GM18526 (cell line): ENCODE data around the gene SLC18A3.

ENCODE experiments used
- POLR2A ChIP-seq: IDR thresholded peaks from 3 replicates; pipeline ENCODE4 v1.6.1; 2011; ENCODE audit not compliant: insufficient read length; ENCODE audit errors: extremely low read depth

SLC18A3 gene

GRCh38 chr10:49627644-49628247, 17.6 kb downstream of the SLC18A3 start:
- TF ChIP-seq POLR2A, result no peak

GRCh38 chr10:49628599-49628998, 18.5 kb downstream of the SLC18A3 start:
- TF ChIP-seq POLR2A, result no peak

- no peak for TF ChIP-seq POLR2A
Measured at GRCh38 chr10:49629431-49629881, 19.3 kb downstream of the SLC18A3 start.

GRCh38 chr10:49631975-49632374, 21.9 kb downstream of the SLC18A3 start:
- no peak for TF ChIP-seq POLR2A

- TF ChIP-seq POLR2A, result no peak
Measured at GRCh38 chr10:49632406-49633317, 22.6 kb downstream of the SLC18A3 start.

- TF ChIP-seq POLR2A, result no peak
Measured at GRCh38 chr10:49633327-49634068, 23.4 kb downstream of the SLC18A3 start.

- no peak for TF ChIP-seq POLR2A
Measured at GRCh38 chr10:49634069-49634660, 24.1 kb downstream of the SLC18A3 start.

- TF ChIP-seq POLR2A, result no peak
Measured at GRCh38 chr10:49642311-49642710, 32.2 kb downstream of the SLC18A3 start.

- no peak for TF ChIP-seq POLR2A
Measured at GRCh38 chr10:49643241-49644034, 33.3 kb downstream of the SLC18A3 start.

- TF ChIP-seq POLR2A, result no peak
Measured at GRCh38 chr10:49644035-49644646, 34.0 kb downstream of the SLC18A3 start.

GRCh38 chr10:49645417-49645816, 35.3 kb downstream of the SLC18A3 start:
- TF ChIP-seq POLR2A, result no peak

GRCh38 chr10:49645871-49646870, 36.1 kb downstream of the SLC18A3 start:
- TF ChIP-seq POLR2A, result no peak

GRCh38 chr10:49647554-49647953, 37.4 kb downstream of the SLC18A3 start:
- no peak for TF ChIP-seq POLR2A
